Measurements from ENCODE around the gene MEA1.

- TF ChIP-seq CTCF (conservative IDR thresholded peaks at IDR 0.05; ENCODE audit: low read depth, low read length): no peak
- TF ChIP-seq CHD1 (IDR thresholded peaks at IDR 0.05; ENCODE audit: low read depth, low read length): no peak
- TF ChIP-seq RCOR1 (IDR thresholded peaks at IDR 0.05; ENCODE audit: insufficient replicate concordance, low read length): no peak
- no peak for TF ChIP-seq SMC3 (IDR thresholded peaks at IDR 0.05; ENCODE audit: low read depth, low read length)
Measured at GRCh38 chr6:42963179-42963854, 50.4 kb downstream of the MEA1 start.

All from IMR-90 (cell line).